GM19035 (cell line): ENCODE data around the gene KCNK7.

Experiments used
- ATAC-seq: cut with Tn5 transposase; IDR thresholded peaks from one replicate; pipeline ENCODE4 v1.9.1; 2021; ENCODE audit not compliant: unreplicated experiment

The KCNK7 gene

DNA sequence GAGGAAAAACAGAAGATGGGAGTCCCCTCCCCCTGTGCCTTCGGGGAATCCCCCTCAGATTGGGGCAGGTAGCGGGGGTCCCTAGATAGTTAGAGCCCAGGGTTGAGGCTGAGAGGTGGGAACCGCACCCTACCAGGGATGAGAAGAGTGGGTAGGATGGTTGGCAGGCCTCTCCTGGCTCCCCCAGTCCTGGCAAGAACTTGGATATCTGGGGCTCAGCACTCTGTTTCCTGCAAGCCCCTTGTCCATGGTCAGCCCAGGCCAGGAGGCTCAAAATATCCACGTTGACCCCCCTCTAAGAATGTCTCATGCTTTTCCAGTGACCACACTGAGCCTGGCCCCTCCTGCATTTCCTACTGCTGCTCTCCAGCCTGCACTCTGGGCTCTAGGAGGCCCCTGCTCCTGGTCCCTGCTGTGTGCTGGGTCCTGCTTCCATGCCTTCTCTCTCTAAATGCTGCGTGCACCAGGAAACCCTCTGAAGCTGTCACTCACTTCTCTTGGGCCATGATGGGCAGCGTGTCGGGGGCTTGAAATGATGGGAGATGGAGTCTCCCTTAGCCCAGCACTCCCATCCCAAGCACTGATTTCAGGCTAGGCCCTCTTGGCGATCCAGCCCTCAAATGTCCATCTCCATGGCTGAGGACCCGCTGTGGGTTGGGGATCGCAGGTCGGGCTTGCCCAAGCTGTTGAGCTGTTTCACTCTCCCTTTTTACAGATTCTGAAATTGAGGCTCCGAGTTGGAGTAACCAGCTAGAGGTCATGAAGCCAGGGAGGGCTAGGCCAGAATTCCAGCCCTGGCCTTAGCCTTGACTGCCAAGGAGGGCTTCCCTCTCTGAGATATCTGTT lies 16.4 kb upstream of the KCNK7 start:
- no peak for ATAC-seq

DNA sequence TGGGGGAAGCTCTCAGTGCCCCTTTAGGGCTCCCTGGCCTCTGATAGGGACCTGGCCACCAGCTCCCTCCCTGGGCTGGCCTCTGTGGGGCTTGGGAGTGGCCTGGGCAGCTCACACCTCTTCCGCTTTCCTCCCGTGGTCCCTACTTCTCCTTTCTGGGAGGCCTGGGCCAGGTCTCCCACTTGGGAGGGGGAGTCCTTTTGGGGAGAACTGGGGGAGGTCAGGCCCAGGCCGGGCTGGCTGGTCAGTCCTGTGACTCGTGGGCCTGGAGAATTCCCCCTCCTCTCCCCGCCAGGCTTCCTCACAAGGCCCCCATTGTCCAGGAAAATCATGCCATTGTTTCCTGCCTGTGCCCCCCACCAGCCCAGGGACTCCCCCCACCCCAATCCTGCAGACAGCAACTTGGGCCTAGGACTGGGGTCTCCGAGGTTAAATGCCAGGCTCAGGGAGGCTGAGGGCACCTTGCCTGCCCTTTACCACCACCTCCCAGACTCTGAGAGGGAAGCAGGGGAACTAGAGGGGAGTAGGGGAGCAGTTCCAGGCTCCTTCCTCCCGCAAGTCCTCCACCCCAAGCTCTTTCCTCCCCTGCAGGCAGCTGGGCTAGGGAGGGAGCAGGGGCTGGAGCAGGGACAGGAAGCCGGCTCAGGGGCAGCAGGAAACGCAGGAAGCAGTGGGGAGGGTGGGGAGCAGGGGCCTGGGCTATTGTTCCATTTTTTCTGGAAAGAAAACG lies 15.6 kb upstream of the KCNK7 start:
- no peak for ATAC-seq

DNA sequence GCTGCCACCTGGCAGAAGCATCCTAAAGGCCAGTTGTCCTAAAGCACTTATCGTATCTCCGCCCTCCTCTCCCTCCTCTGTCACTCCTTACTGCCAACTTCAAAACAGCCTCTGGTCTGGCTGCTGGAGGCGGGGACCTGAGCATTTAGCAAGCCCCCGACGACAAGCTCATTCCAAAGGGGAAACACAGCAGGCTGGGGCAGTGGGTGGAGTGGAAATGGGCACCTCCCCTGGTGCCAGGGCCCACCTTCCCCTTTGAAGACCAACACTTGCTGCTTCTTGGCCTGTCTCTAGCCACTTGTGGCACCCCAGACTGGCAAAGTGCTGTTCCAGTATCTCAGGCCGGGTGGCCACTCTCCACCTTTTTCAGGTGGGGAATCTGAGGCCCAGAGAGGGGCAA lies 14.8 kb upstream of the KCNK7 start:
- no peak for ATAC-seq

DNA sequence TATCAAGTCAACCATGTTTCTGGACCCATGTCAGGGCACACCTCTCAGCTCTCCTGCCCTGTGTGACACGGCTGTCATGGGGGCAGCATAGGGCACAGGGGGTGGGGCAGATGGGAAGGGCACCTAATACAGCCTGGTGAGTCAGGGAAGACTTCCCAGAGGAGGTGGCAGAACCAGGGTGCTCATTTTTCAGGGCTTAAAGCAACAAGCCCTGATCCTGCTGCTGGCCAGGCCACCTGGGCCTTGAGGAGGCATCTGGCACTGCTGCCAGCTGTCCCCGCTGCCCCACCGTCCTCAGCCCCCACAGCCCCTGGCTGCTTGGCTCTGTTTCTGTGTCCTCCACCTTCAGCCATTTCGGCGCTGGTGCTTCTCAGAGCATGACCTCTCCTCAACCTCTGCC lies 14.1 kb upstream of the KCNK7 start:
- ATAC-seq, result no peak

DNA sequence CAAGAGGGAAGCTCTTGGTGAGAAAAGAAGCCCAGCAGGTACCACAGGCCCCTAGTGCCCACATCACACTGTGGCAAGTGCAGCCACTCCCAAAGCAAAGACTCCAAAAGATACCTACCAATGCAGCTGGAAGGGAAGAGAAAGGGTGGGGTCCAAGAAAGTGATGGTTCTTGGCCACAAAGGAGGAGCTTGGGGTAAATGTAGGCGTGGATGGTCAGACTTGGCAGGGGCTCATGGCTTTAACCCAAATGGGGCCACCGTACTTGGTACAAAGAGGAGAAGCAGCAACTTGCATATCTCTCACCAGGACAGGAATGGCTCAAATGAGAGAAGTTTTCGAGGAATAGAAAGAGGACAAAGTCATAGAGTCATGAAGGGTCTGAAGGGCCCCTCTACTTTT lies 13.6 kb upstream of the KCNK7 start:
- no peak for ATAC-seq

DNA sequence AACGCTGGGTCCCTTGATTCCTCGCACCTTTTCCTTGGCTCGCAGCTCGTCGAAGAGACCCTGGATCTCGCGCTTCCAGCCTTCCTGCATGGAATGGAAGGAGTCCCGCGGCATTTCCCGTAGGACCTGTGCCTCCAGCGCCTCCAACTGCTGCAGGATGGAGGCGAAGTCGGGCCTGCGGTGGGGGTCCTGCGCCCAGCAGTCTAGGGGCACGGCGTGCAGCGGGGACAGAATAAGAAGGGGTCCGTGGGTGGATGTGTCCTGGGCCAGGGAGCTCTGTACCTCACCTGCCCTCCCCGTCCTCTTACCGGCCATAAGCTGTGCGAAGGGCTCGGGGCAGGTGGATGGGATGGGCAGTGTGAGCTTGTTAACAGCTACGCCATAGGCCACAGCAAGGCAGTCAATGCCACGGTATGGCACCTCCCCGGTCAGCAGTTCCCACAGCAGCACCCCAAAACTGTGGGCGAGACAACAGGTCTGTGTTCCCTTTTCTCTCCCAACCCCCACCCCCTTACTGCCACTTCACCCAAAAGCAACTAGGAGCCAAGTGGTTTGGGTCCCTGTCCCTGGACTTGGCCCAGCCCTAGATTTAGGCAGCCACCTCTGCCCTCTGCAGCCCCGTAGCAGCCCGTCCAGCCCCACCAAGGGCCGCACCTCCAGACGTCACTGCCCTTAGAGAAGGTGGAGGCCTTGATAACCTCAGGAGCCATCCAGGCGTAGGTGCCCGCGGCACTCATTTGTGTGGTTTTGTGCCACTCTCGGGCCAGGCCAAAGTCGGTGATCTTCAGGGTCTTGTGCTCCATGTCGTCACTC lies 12.2 kb upstream of the KCNK7 start:
- ATAC-seq, result no peak

DNA sequence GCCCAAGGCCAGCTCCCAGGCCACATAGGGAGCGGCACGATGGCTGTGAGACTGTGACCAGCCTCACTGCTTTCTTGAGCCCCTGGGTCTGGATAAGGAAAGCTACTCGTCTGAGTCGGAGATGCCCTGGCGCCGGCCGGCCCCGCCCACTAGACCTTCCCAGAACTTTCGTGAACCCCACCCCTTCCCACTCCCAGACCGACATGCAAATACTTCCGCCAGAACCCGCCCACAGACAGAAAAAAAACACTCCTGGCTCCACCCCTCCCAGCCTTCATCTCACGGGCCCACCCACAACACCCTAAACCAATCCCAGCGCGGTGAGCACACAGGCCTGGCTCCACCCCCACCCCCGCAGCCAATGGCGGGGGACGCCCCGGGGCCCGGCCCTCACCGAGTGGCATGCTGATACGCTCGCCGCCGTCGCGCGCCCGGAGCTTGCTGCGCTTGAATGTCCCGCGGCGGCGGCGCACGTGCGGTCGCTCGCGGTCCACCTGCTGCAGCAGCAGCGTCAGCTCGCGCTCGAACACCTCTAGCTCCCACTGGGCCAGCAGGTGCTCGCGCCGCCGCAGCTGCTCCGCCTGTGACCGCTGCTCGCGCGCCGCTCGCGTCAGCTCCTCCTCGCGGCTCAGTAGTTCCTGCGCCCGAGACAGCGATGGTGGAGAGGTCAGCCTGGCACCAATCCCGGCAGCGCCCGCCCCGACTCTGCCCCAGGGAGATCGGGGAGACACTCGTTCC lies 11.4 kb upstream of the KCNK7 start:
- ATAC-seq, result no peak

DNA sequence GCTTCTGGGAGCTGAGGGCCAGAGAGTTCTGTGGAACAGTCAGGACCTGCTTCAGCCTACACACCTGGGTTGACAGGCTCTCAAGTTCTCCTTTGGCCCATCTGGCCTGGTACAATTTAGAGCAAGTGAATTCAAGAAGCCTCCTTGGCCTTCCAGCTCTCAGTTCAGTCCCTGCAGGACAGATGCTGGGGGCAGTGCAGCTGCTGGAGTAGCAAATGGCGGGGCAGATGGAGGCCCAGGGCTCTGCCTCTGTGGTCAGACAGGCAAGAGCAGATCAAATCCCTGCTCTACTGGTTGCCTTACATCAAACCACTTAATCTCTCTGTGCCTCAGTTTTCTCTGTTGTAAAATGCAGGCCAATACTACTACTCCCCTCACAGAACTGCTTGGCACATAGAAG lies 8.7 kb upstream of the KCNK7 start:
- no peak for ATAC-seq

DNA sequence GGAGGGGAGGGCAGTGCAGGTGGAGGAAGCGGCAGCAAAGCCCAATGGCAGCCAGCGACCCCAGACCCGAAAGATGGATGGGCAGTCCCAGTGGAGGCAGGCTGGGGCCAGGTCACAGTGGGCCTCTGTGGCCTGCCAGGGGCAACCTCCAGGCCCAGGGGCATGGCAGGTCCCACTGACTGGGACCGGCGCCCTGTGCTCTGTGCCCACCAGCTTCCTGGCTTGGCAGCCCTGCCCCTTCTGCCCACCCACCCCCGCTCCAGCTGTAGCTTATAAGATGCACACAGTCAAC lies 4.3 kb upstream of the KCNK7 start:
- no peak for ATAC-seq

DNA sequence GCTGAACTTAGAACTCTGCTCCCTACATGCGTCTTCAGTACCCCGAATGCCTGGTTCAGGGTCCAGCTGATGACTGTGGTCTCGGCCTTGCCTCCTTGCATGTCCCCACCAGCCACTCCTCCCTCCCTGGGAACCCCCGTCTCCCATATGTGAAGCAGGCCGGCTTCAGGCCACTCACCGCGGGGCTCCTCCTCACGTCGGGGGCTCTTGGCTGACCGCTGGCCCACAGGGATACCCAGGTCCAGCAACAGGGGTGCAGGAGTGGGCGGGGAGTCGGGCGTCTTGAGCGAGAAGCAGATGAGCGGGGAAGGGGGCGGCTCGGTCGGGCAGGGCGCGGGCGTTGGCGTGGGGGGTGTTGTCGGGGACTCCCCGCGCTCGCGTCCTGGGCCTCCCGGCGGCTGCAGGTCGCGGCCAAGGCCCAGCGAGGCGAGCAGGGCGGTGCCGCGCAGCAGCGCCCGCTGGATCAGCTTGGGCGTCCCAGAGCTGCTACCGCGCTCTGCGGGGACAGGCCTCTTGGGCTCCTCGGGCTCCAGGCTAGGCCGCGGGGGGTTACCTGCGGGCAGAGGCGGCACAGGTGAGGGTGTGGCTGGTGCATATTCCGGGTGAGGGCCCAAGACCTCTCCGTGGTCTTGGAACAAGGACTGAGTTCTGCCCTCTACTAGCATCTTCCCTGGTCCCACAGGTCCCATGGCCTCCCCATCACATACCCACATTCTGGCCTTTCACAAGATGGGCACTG lies 3.8 kb upstream of the KCNK7 start:
- no peak for ATAC-seq

DNA sequence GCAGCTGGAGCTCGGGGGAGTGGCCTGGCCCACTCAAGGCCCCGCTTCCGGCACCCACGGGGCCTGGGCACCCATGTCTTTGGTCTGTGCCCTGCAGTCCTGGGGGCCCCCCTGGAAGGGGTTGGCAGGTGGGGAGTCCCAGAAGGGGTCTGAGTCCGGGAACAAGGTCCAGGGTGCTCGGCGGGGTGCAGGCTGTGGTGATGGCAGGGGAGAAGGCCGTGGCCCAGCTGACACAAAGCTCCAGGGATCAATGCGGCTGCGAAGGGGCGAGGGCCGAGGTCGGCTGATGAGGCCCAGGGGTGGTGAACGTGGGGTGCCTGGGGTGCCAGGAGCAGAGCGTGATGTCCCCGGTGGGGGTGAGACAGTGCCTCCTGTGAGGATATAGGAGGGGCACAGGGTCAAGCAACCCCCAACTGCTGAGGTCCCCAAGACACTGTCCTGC lies 2.7 kb upstream of the KCNK7 start:
- no peak for ATAC-seq

DNA sequence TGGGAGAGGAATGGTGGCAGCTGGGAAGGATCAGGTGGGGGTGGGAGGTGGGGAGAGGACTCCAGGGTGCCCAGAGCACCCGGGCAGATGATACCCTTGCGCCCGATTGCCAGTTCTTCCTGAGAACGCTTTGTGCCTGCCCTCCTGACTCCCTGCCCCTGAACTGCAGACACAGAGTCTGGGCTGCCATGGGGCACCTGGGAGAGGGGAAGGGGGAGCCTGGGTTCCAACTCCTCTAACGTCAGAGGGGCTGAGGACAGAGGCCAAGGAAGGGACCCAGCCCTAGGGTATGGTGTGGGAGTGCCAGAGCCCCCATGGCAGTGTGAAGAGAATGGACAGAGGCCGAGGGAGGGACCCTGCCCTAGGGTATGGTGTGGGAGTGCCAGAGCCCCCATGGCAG lies 920 bp upstream of the KCNK7 start:
- ATAC-seq, result no peak

DNA sequence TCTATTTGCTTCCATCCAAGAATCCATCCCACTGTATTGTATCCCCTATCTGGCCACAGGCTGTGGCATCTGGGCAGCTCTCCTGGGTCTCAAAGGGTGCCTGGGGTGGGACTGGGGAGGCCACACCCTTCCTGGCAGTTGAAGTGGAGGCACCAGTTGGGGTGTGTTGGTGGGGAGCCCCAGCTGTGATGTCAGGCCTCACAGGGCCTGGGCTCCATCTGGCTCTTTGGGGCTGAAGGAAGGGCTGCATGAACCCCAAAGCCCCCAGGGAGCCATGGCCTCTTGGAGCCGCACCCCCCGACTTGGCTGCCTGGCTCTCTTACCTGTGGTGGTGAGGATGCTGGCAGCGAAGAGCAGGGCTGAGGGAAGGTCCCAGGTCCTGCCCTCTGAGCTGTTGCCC lies 469 bp downstream of the KCNK7 start:
- ATAC-seq, result no peak

DNA sequence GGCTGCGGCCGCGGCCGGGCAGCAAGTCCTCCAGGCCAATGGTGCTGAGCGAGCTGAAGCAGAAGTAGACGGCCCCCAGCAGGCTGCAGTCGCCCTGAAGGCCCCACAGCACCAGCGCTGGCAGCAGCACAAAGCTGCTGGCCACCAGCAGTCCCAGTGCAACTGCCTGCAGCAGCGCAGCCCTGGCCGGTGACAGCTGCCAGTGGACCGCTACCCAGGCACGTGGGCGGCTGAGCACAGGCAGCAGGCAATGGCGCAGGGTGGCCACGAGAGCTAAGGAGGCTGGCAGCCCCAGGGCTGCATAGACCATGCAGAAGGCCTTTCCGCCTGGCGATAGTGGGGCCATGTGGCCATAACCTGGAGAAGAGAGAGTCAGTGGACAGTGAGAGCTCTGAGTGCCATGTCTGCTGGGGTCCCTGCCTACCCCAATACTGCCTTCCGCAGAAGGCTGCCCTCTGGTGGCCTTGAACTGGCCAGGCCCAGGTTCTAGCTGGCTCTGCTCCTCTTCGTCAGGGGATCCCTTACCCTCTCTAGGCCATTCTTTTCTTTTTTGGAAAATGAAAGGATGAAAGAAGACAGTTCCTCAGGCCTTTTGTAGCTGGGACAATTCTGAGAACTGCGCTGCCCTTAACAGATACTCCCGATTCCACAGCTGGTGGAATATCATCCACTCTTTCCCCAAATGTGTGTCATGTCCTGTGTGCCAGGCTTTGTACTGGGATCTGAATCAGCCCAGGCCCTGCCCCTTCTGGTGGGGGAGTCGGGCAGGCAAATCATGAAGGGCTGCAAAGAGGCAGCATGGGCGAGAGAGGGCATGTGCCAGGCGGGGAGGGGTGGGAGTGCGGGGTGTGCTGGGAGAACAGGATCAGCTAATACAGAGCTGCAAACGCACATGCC lies 1.8 kb downstream of the KCNK7 start:
- no peak for ATAC-seq

DNA sequence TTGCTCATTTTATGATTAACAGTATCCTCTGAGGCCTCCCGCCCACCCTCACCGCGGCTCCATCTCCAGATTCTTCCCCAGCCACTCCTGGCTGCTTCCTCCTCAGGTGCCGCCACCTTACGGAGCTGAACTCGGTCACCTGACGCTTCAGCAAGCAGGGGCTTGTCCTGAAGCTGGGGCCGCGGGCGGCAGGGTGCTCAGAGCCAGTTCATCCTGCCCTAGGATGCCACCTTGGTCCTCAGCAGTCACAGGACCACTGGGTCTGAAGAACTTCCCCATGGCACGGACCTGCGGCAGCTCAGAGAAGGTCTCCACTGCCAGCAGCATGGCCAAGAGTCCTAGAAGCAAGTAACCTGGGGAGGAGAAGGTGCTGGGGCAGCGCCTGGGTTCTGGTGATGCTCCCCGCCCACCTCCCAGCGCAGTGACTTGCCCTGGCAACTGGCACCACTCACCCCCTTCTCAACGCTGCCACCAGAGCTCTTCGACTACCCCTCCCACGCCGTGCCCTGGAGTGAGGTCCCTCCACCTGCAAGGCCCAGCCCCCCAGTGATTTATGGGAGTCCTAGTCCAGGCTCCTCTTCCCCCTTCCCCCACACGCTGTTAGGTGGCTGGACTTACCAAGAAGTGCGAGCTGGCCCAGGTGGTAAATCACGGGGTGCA lies 2.6 kb downstream of the KCNK7 start:
- ATAC-seq, result no peak

DNA sequence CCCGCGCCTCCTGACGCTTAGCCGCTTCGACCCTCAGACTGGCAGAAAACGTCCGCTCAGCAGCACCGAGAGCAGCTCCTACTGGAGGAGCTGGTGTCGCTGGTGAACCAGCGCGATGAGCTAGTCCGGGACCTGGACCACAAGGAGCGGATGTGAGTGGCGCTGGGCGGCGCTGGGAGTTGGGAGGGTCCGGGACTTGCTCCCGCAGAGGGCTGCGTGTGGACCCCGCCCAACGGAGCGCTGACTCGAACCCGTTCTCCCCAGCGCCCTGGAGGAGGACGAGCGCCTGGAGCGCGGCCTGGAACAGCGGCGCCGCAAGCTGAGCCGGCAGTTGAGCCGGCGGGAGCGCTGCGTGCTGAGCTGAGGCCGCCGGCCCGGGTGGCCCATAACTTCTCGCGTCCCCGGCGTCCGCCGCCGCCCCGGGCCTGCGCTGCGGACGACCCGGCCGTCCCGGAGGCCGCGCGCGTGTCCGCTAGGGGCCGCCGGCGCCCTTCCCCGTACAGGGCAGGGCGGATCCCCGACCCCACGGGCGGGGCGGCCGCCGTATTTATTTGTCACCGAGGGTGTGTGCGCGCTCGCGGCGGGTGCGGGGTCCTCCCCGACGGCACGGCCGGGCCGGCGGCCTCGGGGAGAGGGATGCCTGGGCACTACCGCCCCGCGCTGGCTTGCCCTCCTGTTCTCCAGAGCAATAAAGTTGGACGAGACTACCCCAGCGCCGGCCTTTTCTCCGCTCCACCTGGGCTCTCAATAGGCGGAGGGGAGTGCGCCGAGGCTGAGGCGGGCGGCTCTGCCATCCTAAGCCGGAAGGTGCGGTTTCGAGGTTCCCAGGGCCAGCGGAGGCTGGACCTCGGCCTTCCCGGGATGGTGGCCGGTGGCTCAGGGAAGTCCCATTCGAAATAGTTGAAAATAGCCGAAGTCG lies 3.4 kb downstream of the KCNK7 start:
- no peak for ATAC-seq

DNA sequence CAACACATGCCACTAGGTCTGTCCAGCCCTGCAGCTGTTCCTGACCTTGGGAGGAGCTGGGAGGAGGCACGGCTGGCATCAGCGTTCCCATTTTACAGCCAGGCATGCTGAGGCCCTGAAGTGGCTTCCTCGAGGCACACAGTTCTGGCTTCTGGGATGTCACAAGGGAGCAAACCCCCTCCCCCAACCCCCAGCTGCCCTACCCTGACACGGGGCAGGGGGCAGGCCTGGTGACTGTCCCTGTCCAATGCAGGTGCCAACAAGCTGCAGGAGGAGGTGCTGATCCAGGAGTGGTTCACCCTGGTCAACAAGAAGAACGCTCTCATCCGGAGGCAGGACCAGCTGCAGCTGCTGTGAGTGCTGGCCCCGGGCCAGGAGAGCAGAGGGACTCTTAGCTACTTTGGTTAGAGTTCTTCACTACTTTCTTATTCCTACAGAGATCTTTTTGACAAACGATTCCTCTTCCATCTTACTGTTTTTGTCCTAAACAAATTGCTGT lies 5.3 kb downstream of the KCNK7 start:
- no peak for ATAC-seq
